CD4-positive, alpha-beta T cell treated with Interleukin-21 for 1 hour (primary cell): ENCODE data around the gene THRAP3.
A peak's percentile ranks its signal among the peaks of the same experiment; 100 is the strongest.

Source experiments
- DNase-seq: peaks from one replicate; pipeline ENCODE4 v3.0.0-alpha.2; 2020

THRAP3 gene

DNA sequence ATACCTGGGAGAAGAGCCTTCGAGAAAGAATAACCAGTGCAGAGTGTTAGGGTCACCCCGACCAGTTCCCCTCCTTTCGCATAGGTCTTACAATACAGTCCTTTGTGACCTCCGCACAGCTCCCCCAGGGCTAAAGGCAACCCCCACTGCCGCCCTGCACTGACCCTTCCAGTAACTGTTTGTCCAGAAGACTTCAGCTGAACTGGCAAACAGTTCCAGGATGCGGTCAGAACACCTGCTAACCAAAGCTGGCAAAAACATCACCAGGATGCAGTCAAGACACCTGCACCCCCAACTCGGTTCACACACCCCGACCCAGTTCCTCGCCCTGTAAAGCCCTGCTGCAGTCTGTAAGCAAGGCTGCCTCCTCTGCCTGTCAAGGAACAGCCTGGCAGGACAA, 105.6 kb downstream of the THRAP3 start:
- no peak for DNase-seq

GRCh38 chr1:36330940-36331339, 106.7 kb downstream of the THRAP3 start:
- DNase-seq, result no peak

- no peak for DNase-seq
Measured at GRCh38 chr1:36337830-36338229, 113.6 kb downstream of the THRAP3 start.

- DNase-seq, result no peak
Measured at GRCh38 chr1:36339215-36339614, 115.0 kb downstream of the THRAP3 start.

GRCh38 chr1:36339615-36340014, 115.4 kb downstream of the THRAP3 start:
- DNase-seq, result no peak

- no peak for DNase-seq
Measured at GRCh38 chr1:36341626-36342320, 117.5 kb downstream of the THRAP3 start.

GRCh38 chr1:36342426-36343185, 118.4 kb downstream of the THRAP3 start:
- DNase-seq, result peak; percentile 64

DNA sequence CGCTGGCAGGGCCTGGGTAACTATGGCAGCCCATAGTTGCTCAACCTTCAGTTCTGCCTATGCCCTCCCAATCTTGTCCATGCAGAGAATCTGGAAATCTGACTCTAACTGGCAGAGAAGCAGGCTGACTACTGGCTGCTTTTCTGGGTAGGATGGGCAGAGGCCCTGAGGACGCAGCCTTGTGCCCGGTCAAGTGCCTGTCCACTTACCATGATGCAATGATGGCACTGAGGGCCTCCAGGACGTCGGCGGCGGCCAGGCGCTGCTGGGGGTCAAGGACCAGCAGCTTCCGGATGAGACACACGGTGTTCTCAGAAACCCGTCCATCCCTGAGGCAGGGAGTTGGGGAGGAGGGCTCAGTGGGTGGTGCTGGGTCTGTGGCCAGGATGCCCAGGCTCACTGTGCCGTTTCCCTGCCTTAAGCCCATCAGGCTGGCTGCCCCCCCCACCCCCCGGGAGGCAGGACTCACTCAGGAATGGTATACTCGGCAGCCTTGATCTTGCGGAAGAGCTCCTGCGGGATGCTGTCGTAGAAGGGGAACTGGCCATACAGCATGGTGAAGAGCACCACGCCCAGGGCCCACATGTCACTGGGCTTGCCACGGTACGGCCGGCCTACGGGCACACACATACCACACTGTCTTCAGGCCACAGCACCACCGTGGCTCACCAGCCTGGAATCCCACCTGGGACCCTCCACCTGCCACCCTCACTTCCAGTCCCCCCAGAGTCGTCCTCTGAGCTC, 119.6 kb downstream of the THRAP3 start:
- DNase-seq, result no peak

- DNase-seq, result no peak
Measured at GRCh38 chr1:36344395-36344680, 120.1 kb downstream of the THRAP3 start.

DNA sequence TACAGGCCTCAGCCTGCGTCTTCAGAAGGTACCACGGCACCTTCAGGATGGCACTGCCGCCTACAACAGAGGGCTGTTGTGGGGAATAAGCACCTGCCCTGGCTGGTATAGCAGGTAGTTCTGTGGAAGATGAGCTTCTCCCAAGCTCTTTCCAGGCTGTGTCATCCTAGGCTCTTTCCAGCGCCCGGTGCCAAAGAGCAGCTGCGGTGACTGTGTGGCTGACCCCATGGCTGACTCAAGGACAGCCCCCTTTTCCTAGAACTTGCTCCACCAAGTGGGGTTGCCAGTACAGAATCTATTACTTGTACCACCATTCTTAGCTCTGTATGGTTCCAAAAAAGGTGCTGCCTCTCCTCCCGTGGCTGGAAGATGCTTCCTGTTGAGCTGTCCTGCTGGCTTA, 121.1 kb downstream of the THRAP3 start:
- DNase-seq, result no peak

DNA sequence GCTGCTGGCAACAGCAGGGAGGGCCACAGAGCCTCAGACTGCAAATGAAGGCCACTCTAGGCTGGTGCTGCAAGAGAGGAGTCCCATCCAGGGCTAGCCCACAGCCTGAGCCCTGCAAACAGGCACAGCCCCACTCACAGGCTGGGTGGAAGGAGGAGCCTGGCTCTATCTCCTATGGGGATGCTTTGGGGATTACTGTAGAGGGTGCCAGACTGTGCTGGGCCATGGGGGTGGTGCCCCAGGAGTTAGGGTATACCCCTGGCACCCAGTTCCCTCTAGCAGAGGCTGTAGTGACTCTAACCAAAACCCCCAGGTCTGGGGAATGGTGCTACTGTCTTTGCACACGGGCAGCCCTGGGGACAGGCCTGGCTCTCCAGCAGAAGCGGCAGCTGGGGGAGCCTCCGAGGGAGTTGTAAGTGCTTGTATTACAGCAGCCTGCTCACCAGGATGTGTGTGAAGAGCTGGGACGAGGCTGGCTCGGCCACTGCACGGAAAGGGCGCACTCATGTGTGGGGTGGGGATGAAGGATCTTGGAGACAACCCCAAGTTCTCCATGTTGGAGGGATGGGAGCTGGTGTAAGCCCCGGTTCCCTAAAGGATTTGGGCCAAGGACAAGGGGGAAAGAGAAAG, 122.6 kb downstream of the THRAP3 start:
- no peak for DNase-seq

DNA sequence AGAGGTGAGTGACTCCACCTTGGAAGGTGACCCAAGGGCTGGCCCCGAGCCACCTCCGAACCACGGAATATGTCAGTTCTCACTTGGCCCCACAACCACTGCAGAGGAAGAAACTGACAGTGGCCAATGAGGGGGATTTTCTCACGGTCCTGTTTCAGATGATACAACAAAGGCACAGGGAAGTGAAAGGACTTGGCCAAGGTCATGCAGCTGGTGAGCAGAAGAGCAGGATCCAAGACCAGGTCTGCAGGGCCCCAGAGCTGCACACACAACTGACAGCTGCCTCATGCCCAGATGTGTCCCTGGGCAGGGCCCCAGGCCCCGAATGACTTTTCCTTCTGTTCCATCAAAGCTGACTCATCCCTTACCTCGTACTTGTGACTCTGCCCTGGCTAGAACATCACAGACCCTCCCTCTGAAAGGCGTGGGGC, 125.0 kb downstream of the THRAP3 start:
- DNase-seq, result no peak

DNA sequence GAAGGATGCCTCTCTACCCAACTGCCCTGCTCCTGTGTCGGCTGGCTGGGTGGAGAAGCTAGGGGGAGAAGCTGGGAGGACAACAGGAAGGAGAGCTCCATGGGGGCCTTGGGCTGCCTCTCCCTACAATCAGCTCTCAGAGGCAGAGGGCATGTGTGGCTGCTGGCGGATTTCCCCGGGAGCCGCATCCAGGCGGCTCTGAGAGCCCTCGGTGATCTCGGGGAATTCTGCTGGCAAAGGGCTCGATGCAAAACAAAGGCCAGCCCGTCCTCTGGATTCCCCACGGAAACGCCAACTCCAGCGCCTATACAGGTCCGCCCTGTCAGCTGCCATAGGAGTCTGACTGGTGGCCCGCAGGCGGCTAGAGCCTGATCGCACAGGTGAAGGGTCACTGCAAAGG, 125.6 kb downstream of the THRAP3 start:
- no peak for DNase-seq

- peak; percentile 55 for DNase-seq
Measured at GRCh38 chr1:36350659-36351226, 126.5 kb downstream of the THRAP3 start.

DNA sequence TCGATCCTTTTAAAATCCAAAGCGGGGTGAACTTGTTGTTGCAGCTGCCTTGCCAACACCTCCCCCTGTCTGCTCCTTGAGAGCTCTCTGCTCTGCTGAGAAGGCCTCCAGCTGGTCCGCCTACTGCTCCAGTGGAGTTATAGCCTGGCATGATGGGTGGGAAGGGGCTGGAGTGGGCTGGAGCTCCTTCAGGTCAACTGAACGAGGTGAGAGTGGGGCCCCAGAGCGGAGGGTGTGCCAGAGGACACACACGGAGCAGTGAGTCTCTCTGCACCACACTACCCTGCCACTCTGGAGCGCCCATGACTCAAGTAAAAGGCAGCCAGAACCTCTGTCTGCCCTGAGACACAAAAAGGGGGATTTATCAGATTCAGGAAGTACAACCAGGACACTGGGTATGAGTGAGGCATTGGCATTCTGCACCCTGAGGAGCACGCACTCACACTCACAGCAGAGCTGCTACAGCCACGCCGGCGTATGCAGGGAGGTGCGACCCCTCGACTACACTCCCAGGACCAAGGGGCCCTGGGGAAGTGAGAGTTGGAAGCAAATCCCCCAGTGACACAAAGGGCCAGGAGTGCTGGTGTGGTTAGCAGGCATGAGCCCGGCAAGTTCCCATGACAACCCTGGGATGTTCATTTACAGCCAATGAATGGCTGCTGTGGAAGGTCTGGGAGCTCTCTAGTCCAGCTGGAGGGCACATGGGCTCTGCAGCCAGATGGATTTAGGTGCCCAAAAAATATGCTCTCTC, 127.2 kb downstream of the THRAP3 start:
- DNase-seq, result no peak

DNA sequence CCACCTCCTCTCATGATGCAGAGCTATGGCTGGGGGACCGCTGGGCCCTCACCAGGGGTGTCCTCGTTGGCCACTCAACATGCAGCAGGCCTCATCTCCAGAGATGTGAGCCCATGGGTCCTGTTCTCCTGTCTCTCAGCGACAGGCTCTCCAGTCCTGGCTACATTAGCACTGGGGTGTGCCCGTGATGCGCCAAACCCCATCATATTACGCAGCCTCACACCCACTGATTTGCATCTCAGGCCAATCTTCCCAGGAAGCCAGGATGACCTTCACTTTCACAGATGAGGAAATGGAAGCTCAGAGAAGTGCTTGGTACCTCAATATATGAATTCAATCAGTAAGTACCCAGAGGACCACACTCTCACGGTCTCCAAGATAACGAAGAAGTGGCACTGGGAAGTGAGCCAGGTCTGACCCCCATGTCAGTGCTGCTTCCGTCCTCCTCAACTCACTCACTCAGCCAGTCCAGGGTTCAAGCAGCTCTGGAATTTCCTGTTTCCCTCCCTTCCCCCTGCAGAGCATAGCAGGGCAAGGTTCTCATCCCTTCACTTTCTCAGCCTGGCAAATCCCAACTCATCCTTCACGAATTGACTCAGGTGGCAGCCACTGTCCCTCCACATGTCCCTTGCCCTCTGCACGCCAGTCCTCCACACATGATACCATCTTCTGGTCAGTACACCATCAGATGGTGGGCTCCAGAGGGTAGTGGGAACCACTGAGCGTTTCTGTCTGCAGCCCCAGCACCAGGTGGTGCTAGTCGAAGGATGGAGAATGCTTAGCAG, 128.1 kb downstream of the THRAP3 start:
- DNase-seq, result no peak

DNA sequence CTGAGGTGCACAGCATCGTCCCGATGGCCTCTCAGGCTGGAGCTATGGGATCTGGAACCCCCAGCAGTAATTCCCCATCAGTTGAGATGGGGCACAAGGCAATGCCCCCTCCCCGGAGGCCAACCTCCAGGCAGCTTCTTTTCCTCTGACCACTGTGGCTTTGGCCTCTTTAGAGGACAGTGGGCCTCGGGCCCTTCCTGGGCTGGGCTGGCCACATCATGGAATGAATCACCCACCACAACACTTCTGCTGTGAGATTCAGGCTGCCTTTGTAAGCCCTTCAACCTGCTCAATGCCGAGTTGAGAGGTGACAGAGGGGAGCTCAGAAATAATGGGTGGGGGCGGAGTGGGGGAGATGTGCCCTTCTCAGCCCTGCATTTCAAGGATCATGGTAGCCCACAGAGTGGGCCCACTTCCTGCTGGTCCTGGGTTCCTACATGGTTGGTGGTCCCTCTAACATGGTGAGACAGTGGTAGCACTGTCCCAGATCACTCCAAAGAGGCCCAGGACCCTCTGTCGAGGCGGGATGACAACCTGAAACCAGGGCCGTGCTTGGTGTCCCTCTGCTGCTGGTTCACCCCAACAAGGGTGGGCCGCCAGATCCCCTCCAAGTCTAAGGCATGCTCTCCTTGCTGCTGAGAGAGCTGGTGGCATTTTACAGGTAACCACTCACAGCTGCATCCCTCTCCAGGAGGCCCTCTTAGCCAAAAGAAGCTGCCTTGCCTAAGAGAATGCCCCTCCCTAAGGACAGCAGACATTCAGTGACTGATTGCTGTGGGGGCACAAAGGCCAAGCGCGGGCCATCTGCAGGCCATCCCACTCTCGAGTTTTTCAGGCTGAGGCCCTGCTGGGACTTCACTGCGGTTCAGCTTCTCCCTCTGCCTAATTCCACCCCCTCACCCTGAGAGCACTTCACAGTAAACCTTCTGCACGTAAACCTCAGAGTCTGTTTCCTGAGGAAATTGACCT, 129.0 kb downstream of the THRAP3 start:
- DNase-seq, result no peak

GRCh38 chr1:36354486-36354885, 130.2 kb downstream of the THRAP3 start:
- no peak for DNase-seq
